ENCODE data around the gene CCDC91.
"Not testable (repeated sequence)": the region's sequence is repeated elsewhere in the genome, so short reads cannot be mapped to it uniquely, and the experiment has no call there.

CCDC91 gene

GRCh38 chr12:28186500-28186899 is 3.8 kb upstream of the CCDC91 start:
- DNase-seq = no peak

DNA sequence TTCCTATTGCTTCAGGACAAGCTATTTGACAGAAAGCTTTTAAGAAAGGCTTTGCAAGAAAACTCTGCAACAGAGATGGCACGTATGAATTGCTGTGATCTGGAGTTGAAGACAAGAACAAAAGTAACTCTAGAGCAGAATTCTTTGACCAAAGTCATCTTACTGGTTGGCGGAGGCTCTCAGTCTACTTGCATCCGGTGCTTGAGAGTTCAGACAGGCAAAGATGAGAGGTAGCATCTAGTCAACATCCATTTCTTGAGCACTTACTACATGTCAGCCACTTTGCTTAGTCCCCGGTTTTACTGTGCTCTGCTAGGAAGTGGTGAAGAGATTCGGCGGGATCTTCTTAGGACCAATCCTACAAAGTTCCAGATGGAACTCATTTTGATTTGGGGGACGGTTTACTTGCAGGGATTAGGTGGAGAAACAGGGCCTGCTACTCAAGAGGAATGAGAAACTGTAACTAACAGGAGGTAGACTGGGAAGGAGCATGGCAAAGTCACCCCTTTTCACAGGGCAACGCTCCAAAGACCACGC is 404 bp upstream of the CCDC91 start:
- DNase-seq = no peak

GRCh38 chr12:28191051-28192048 is 1.1 kb downstream of the CCDC91 start:
- no peak for DNase-seq

- DNase-seq = no peak
These were observed 1.9 kb downstream of the CCDC91 start for GRCh38 chr12:28192125-28192524.

DNA sequence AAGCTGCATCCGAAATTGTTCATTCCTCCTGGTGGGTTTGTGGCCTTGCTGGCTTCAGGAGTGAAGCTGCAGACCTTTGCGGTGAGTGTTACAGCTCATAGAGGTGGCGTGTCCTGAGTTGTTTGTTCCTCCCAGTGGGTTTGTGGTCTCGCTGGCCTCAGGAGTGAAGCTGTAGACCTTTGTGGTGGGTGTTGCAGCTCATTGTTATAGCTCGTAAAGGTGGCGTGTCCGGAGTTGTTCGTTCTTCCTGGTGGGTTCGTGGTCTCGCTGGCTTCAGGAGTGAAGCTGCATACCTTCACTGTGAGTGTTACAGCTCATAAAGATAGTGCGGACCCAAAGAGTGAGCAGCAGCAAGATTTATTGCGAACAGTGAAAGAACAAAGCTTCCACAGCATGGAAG is 4.4 kb downstream of the CCDC91 start:
- DNase-seq = not testable (repeated sequence)

DNA sequence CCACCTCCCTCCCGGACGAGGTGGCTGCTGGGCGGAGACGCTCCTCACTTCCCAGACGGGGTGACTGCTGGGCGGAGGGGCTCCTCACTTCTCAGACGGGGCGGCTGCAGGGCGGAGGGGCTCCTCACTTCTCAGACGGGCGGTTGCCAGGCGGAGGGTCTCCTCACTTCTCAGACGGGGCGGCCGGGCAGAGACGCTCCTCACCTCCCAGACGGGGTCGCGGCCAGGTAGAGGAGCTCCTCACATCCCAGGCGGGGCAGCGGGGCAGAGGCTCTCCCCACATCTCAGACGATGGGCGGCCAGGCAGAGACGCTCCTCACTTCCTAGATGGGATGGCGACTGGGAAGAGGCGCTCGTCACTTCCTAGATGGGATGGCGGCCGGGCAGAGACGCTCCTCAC is 10.9 kb downstream of the CCDC91 start:
- not testable (repeated sequence) for DNase-seq

DNA sequence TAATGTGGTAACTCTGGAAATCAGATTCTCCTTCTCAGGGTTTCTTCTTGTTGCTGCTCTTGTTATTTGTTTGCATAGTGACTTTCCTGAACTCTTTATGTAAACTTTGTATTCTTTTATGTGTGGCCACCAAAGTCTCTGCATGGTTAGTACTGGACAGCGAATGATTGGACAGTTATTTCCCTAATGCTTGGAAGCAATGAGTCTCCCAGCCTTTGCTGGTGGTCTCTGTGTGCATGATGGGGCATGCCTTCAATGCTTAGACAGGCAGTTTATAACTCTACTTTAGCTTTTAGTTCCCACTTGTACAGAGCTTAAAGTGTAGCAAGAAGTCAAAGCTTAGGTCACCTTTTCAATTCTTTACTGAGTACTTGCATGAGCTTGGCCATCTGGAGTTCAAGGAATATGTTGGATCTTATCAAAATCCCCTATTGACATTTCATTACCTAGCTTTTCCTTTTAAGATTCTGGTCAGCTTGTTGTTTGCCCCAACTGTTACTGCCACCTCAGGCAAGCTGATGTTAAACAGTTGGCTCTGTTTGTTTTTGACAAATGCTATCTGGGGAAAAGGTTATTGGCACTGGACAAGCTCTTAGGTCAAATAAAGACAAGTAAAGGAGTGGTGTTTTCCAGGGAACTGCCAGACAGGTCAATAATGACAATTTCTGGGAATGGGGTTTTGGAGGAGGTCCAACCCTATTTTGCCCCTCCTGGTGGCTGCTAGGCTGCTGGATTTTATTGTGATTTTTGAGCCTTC is 12.3 kb downstream of the CCDC91 start:
- DNase-seq = no peak

DNA sequence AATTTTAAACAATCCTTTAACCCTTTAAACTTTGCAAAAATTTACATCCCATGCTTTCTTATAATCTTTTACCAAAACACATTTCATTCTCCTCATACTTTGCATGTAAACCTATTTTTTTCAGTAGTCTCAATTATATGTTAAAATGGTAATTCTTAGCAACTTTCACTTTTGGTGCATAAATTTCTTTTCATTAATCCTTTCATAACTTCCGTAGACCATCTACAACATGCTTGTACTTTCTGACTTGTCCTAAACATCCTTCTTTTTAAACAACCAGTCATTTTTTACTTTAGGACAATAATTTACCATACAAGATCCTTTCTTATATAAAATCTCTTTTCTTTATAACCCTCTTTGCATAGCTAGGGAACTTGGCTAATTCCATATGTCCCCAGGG is 19.5 kb downstream of the CCDC91 start:
- DNase-seq = no peak

DNA sequence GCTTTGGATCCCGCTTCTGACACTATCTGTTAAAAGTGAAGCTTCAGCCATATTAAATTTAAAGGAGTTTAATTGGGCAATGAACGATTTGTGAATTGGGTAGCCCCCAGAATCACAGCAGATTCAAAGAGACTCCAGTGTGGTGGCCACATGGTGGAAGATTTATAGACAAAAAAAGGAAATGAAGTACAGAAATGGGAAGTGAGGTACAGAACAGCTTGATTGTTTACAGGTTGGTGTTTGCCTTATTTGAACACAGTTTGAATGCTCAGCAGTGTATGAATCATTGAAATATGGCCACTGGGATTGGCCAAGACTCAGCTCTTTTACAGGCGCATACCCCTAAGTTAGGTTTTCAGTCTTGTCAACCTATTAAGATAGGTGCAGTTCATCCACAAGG is 21.9 kb downstream of the CCDC91 start:
- no peak for DNase-seq

DNA sequence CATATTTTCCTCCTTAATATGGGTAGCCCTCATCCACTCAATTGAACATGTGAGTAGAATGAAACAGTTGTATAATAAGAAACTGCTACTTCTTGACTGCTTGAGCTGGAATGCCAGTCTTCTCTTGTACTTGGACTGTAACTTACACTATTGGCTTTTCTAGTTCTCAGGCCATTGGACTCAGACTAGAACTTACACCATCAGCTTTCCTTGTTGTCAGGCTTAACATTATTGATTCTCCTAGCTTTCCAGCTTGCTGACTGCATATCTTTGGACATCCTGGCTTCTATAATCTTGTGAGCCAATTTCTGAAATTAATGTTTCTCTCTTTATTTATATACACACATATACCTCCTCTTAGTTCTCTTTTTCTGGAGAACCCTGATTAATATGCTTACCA is 24.8 kb downstream of the CCDC91 start:
- no peak for DNase-seq

DNA sequence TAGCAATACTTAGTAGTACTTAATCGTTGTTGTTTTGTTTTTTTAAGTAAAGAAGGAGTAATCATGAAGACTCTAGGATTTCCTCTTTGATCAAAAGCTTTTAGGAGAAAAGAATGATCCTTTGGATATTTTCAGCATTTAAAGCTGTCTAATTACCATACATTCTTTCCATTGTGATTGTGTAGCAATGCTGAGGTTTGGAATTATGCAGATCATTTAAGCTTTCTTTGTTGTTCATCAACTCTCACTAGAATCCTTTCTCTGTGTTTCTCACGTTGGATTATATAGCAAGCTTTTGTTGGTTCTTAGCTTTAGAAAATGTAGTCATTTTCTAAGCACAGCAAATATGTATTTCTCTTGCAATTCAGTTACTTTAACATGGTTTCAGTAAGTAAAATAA is 25.8 kb downstream of the CCDC91 start:
- DNase-seq = no peak

DNA sequence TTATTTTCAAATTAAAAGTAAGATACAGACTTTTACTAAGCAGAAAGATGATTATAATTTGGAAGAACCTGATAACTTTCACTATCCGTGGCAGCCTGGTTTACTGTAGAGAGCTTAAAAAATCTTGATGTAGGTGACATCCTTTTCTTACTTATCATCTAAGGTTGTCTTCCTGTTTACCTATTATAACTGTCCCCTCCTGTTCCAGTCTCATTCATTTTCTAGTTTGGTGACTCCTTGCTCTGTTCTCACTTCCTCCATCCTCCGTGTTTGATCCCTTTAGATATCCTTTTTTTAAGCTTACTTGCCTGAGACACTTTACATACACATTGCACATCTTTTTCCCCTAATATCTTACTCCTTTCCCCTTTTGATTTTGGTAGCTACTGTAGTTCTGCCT is 27.5 kb downstream of the CCDC91 start:
- no peak for DNase-seq

GRCh38 chr12:28218875-28219274 is 28.6 kb downstream of the CCDC91 start:
- no peak for DNase-seq

DNA sequence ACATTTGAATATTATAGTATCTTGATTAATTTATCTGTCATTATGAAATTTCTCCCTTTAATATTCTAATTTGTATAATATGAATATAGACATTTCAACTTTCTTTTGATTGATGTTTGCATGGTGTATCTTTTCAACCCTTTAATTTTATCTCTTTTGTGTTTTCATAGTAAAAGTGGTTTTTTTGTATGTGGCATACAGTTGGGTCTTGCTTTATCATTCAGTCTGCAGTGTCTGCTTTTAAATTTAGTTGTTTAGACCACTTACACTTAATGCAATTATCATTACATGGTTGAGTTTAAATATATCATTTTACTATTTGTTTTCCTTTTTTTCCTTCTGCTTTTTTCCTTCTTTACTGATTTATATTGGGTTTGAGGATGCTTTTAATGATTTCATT is 29.6 kb downstream of the CCDC91 start:
- DNase-seq = no peak

DNA sequence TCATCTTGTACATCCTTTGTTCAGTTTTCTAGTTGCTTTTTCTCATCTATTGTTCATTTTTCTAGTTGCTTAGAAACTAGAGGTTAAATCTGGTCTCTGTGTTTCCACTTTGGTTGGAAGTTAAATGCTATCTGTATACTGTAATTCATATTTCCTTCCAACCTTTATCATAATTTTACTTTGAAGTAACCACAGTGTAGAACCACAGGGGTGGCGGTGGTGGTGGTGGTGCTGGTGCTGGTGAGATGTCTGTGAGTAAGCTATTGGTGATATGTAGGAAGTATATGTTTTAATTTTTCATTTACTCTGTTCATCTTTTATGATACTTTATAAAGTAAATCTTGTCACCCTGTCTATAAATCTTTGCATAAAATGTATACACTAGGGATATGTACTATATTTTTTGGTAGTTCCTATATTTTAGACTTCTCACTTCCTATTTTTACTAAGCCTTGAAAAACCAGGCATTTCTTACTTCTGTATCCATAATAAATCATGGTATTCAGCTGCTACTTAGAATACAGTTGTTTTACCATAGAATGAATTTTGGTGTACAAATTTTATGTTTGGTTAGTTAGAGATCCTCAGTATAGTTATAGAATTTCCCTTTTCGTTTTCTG is 31.9 kb downstream of the CCDC91 start:
- no peak for DNase-seq

DNA sequence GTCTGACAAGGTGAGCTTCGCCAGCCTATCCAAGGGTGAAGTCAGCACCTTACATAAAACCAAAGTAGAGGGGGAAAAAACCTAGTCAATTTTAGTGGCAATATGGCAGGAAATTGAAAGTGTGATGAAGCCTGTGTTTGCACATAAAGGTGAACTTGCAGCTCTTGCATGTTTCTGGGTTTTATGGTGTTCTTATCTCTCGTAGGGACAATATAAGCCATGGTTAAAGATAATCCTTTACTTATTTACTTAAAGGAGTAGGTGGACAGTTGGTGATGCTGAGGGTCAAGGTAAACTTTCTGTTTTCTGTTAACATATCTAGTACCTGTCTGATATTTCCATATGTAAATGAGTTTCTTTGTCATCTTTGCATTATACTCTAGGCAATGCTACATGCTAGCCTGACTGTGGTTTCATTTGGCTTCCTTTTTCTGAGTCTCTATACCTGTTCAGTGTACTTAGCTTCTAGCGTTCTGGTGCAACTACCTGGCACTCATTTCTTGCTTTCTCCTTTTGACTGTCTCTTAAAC is 32.8 kb downstream of the CCDC91 start:
- DNase-seq = no peak

- no peak for DNase-seq
These were observed 33.6 kb downstream of the CCDC91 start for GRCh38 chr12:28223858-28224257.

DNA sequence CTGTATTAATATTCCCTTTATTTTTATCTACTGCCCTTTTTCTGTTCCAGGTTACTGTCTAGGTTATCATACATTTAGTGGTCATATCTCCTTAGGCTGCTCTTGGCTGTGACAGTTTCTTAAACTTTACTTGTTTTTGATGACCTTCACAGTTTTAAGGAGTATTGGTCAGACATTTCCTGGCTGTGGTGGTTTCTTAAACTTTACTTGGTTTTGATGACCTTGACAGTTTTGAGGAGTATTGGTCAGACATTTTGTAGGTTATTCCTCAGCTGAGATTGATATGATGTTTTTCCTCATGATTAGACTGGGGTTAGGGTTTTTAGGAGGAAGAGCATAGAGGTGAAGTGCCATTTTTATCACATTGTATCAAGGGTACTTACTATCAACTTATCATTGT is 36.4 kb downstream of the CCDC91 start:
- no peak for DNase-seq

- no peak for DNase-seq
These were observed 37.0 kb downstream of the CCDC91 start for GRCh38 chr12:28227251-28227650.

DNA sequence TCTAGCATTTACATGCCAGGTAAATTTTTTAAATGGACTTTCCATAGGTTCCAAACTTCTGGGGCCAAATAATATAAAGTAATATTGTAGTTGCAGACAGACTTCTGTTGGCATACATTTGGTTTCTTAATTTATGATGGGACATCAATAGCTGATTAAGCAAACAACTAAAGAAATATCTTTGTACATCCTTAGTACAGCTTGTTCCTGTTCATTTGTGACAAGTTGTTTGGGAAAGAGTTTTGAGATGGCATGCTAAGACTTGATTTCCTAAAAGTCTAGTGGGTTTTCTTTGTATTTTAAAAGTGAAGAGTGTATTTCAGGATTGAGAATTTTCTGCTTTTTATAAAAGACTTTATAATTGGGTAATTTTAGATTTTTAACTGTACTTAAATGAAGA is 41.0 kb downstream of the CCDC91 start:
- DNase-seq = no peak

GRCh38 chr12:28232211-28232928 is 42.1 kb downstream of the CCDC91 start:
- DNase-seq = no peak

GRCh38 chr12:28234444-28234843 is 44.2 kb downstream of the CCDC91 start:
- DNase-seq = no peak

All from NCI-H1048 (cell line).